Endothelial cell of umbilical vein (primary cell): Measurements from ENCODE around the gene SRGAP1. TPM values are rescaled to one million over a fixed set of nuclear protein-coding genes. Genes with fewer than 3 reads are reported as not detected.

ENCODE experiments used
- BruUV-seq: library from RNA; stranded (reverse); fragments of 400-500 nt; replicated peaks from 2 replicates; lab custom pipeline; 2021; lab: Mats Ljungman, UMichigan
- CTCF ChIA-PET: fragments of 300-600, 350-600 bp; sonication (Branson Sonifier 250); formaldehyde crosslinking; loops from one replicate; lab custom pipeline; 2021; ENCODE audit warnings: antibody characterized with exemption, inconsistent platforms; lab: Charles Lee
- POLR2A ChIA-PET: fragments of 300-600, 350-600 bp; sonication (Branson Sonifier 250); formaldehyde crosslinking; loops from one replicate; lab custom pipeline; 2021; ENCODE audit warnings: antibody characterized with exemption, inconsistent platforms; lab: Charles Lee
- DNase-seq: peaks from one replicate; pipeline ENCODE4 v3.0.0-alpha.2; 2011; ENCODE audit warnings: low read depth, low spot score
- FAIRE-seq: peaks from 2 replicates; lab custom pipeline; 2011; peaks lifted over from hg19 to GRCh38; lab: Jason Lieb, UNC
- H2AFZ ChIP-seq: 2 replicates; pipeline ENCODE4 v1.6.0; 2012; ENCODE audit warnings: low read depth, low read length, control low read depth, inconsistent platforms
- H3K27ac ChIP-seq: 2 replicates; pipeline ENCODE4 v1.5.1; 2011; ENCODE audit warnings: low read depth, mild to moderate bottlenecking, control low read depth, low read length, moderate library complexity; ENCODE audit not compliant: insufficient read depth
- H3K27me3 ChIP-seq, 2 experiments: 2 replicates each; pipeline versions ENCODE4 v1.6.0 to v1.6.1; 2011; ENCODE audit warnings: low read length in 2 of 2, mixed read lengths in 1 of 2; ENCODE audit not compliant: control insufficient read depth in 2 of 2, insufficient read depth in 2 of 2
- H3K36me3 ChIP-seq, 2 experiments: 2 replicates in 1 of 2; 3 replicates in 1 of 2; pipeline ENCODE4 v1.5.1; 2011; ENCODE audit warnings: low read length in 2 of 2, mild to moderate bottlenecking in 1 of 2, moderate library complexity in 1 of 2; ENCODE audit not compliant: control insufficient read depth in 2 of 2, insufficient read depth in 2 of 2; ENCODE audit errors: extremely low read depth in 1 of 2
- H3K4me1 ChIP-seq: 3 replicates; pipeline ENCODE4 v1.5.1; 2011; ENCODE audit warnings: mild to moderate bottlenecking, low read length; ENCODE audit not compliant: control insufficient read depth, insufficient read depth; ENCODE audit errors: extremely low read depth
- H3K4me2 ChIP-seq: 2 replicates; pipeline ENCODE4 v1.6.1; 2011; ENCODE audit warnings: low read length, control low read depth, mixed read lengths; ENCODE audit not compliant: insufficient read depth
- H3K4me3 ChIP-seq, 3 experiments: fragments of 200-600 bp in 1 of 3; sonication (generic), shearing (Covaris generic) in 1 of 3; replicated peaks in 1 of 3; 2 replicates each; pipeline ENCODE4 v1.5.1; 2011 to 2016; ENCODE audit warnings: control low read depth in 3 of 3, low read length in 3 of 3, mild to moderate bottlenecking in 2 of 3, inconsistent platforms in 1 of 3, low read depth in 1 of 3, moderate library complexity in 1 of 3; ENCODE audit not compliant: insufficient read depth in 1 of 3
- H3K79me2 ChIP-seq: 2 replicates; pipeline ENCODE4 v1.6.0; 2012; ENCODE audit warnings: low read length, inconsistent platforms; ENCODE audit not compliant: control insufficient read depth, insufficient read depth
- H3K9ac ChIP-seq: replicated peaks from 2 replicates; pipeline ENCODE3; 2011; ENCODE audit warnings: low read length, control low read depth; ENCODE audit not compliant: insufficient read depth; ENCODE audit errors: extremely low read depth
- H3K9me1 ChIP-seq: replicated peaks from 3 replicates; pipeline ENCODE4 v1.6.0; 2011; ENCODE audit warnings: mild to moderate bottlenecking, low read length; ENCODE audit not compliant: control insufficient read depth, insufficient read depth; ENCODE audit errors: extremely low read depth
- H3K9me3 ChIP-seq: replicated peaks from 2 replicates; pipeline ENCODE4 v1.5.1; 2012; ENCODE audit warnings: low read length, inconsistent platforms; ENCODE audit not compliant: control insufficient read depth, insufficient read depth
- H4K20me1 ChIP-seq: replicated peaks from 2 replicates; pipeline ENCODE3; 2011; ENCODE audit warnings: mild to moderate bottlenecking, low read length; ENCODE audit not compliant: control insufficient read depth, insufficient read depth; ENCODE audit errors: extremely low read depth
- EZH2 ChIP-seq: IDR thresholded peaks from 2 replicates; pipeline ENCODE4 v1.6.1; 2012; ENCODE audit warnings: borderline replicate concordance, low read depth, mild to moderate bottlenecking, moderate library complexity, low read length, inconsistent platforms; ENCODE audit not compliant: severe bottlenecking
- FOS ChIP-seq: IDR thresholded peaks from 2 replicates; pipeline ENCODE4 v1.6.1; 2011; ENCODE audit warnings: mild to moderate bottlenecking, low read length, moderate library complexity, borderline replicate concordance; ENCODE audit not compliant: insufficient read depth
- GATA2 ChIP-seq: IDR thresholded peaks from 2 replicates; pipeline ENCODE4 v1.7.0; 2011; ENCODE audit warnings: low read depth, mild to moderate bottlenecking, moderate library complexity, mixed read lengths, low read length; ENCODE audit not compliant: insufficient read length, insufficient read depth
- JUN ChIP-seq: IDR thresholded peaks from 2 replicates; pipeline ENCODE4 v1.6.1; 2011; ENCODE audit warnings: borderline replicate concordance, low read depth; ENCODE audit not compliant: insufficient read length, insufficient read depth
- MYC ChIP-seq: IDR thresholded peaks from one replicate; pipeline ENCODE4 v1.6.1; 2011; ENCODE audit warnings: mild to moderate bottlenecking, low read depth, low read length
- POLR2A ChIP-seq: IDR thresholded peaks from 2 replicates; pipeline ENCODE4 v1.6.1; 2012; ENCODE audit warnings: low read depth, mild to moderate bottlenecking, control low read depth, low read length
- POLR2AphosphoS5 ChIP-seq: IDR thresholded peaks from 2 replicates; pipeline ENCODE4 v1.6.1; 2012; ENCODE audit warnings: low read depth, mild to moderate bottlenecking, control low read depth, low read length, moderate library complexity; ENCODE audit not compliant: insufficient read depth
- dilution Hi-C: fragments of 300-500 bp; cut with MboI; formaldehyde crosslinking; loops from one replicate; pipeline ENCODE4 v1.15.0; 2019; ENCODE audit warnings: low sequenced_read_pairs; ENCODE audit not compliant: extremely low pct_ligation_motif_present
- intact Hi-C: fragments of 100-400 bp; cut with micrococcal nuclease; formaldehyde crosslinking; loops from one replicate; pipeline ENCODE4 v1.10.0; 2022
- polyA plus RNA-seq, 4 experiments: library from polyadenylated mRNA; depleted of rRNA in 3 of 4; stranded (reverse) in 3 of 4; unstranded in 1 of 4; fragments of >200 nt; gene quantifications; 2 replicates each; pipeline versions ENCODE4 v1.2.1 to v1.2.3, GENCODE V29; 2011 to 2012; ENCODE audit warnings: missing spikeins in 1 of 4
- total RNA-seq: library from RNA; stranded (reverse); gene quantifications from 2 replicates; pipeline ENCODE4 v1.2.3, GENCODE V29; 2021
- TF ChIP-seq, protein P1 (sequence below), 2 donors: IDR thresholded peaks; 1 replicate in 1 of 2; 2 replicates in 1 of 2; pipeline ENCODE4 v1.5.1; 2011; ENCODE audit warnings: low read length in 2 of 2, mild to moderate bottlenecking in 2 of 2, moderate library complexity in 2 of 2, control low read depth in 1 of 2, inconsistent platforms in 1 of 2, low read depth in 1 of 2; ENCODE audit not compliant: insufficient read depth in 1 of 2; ENCODE audit errors: extremely low read depth in 1 of 2
- TF ChIP-seq, protein P2 (sequence below): IDR thresholded peaks from 2 replicates; pipeline ENCODE4 v1.6.1; 2011; ENCODE audit not compliant: insufficient read depth, insufficient read length

Gene SRGAP1
- total and polyA plus RNA-seq, 2 donors (not counting 3 experiments of a cell fraction or from before 2014, with no cell fraction given) = 4.9 to 16.3 TPM

DNA sequence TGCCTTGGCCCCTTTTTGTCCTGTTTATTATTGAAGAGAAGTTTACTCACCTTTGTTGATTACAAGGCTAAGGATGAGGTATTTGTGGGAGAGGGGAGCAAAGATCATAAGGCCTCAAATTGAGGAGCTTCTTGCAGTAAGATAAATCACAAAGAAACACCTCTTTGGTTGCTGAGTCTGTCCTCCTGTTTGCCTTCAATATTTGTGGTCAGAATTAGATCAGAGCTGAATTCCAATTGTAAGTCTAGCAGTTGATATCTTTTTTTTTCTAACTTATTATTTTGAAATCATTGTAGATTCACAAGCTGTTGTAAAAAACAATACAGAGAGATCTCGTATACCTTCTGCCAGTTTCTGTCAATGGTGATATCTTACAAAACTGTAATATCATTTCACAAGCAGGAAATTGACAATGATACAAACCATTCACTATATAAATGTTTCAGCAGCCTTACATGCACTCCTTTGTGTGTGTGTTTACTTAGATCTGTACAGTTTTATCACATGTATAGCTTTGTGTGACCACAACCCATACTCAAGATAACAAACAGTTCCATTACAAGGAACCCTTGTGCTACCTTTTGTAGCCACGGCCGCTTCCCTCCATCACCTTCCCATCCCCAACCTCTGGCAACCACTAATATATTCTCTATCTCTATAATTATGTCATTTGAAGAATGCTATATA lies 280.2 kb downstream of the SRGAP1 start:
- no peaks in the 10 kb centered on the region for H3K79me2 ChIP-seq
- CTCF ChIA-PET = no interaction called here
- H3K27me3 ChIP-seq = no peaks in the 10 kb centered on the region
- intact Hi-C loops (no loop called here), dilution Hi-C loops (no loop called here)
- H3K9me3 ChIP-seq = no peaks in the 10 kb centered on the region
- no TSS peak for BruUV-seq
- no peak overlapping the region for H3K4me3 ChIP-seq
- no peaks in the 10 kb centered on the region for H3K4me1 ChIP-seq
- no peak overlapping the region for H3K9ac ChIP-seq
- no peaks in the 10 kb centered on the region for H4K20me1 ChIP-seq
- no peak overlapping the region for H2AFZ ChIP-seq
- no peak for TF ChIP-seq MYC
- no peak for TF ChIP-seq POLR2AphosphoS5
- TF ChIP-seq FOS = no peak
- no peak for TF ChIP-seq JUN
- no peak overlapping the region for H3K27ac ChIP-seq
- peaks cover 0 to 2% of the 10 kb centered on the region in 2 experiments for H3K36me3 ChIP-seq
- H3K4me2 ChIP-seq = no peak overlapping the region
- FAIRE-seq (no peak), DNase-seq (no peak)
- POLR2A ChIA-PET = no interaction called here
- H3K9me1 ChIP-seq = peaks cover 2% of the 10 kb centered on the region

DNA sequence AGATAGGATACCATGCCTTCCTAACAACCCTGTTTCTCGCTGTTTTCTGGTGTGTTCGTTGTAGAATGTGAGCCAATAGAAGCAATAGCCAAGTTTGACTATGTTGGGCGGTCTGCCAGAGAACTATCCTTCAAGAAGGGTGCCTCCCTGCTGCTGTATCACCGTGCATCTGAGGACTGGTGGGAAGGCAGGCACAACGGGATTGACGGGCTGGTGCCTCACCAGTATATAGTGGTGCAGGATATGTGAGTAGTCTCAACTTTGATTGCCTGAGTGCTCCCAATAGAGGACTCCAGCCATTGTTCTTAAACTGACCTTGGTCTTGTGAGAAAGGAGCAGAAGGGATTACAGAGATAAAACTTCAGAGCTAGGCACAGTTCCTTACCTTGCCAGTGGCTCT lies 281.4 kb downstream of the SRGAP1 start:
- CTCF ChIA-PET = no interaction called here
- dilution Hi-C loops = no loop called here
- H4K20me1 ChIP-seq = no peaks in the 10 kb centered on the region

More for the DNA sequence above, 281.4 kb downstream of the SRGAP1 start:
- no peak for DNase-seq
- Histone ChIP-seq H3K4me2 (no peak overlapping the region), H3K9ac (no peak overlapping the region), H3K36me3 (peaks cover 0 to 4% of the 10 kb centered on the region in 2 experiments), H3K4me1 (no peaks in the 10 kb centered on the region), H3K27ac (no peak overlapping the region), H3K79me2 (no peaks in the 10 kb centered on the region), H3K9me1 (peaks cover 2% of the 10 kb centered on the region), H3K9me3 (no peaks in the 10 kb centered on the region), H3K4me3 (no peak overlapping the region), H2AFZ (no peak overlapping the region), H3K27me3 (no peaks in the 10 kb centered on the region)
- FAIRE-seq = no peak
- BruUV-seq = no TSS peak
- intact Hi-C loops = no loop called here
- TF ChIP-seq, protein P1, sequence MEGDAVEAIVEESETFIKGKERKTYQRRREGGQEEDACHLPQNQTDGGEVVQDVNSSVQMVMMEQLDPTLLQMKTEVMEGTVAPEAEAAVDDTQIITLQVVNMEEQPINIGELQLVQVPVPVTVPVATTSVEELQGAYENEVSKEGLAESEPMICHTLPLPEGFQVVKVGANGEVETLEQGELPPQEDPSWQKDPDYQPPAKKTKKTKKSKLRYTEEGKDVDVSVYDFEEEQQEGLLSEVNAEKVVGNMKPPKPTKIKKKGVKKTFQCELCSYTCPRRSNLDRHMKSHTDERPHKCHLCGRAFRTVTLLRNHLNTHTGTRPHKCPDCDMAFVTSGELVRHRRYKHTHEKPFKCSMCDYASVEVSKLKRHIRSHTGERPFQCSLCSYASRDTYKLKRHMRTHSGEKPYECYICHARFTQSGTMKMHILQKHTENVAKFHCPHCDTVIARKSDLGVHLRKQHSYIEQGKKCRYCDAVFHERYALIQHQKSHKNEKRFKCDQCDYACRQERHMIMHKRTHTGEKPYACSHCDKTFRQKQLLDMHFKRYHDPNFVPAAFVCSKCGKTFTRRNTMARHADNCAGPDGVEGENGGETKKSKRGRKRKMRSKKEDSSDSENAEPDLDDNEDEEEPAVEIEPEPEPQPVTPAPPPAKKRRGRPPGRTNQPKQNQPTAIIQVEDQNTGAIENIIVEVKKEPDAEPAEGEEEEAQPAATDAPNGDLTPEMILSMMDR (IDR thresholded peaks at IDR 0.05; ENCODE audit: extremely low read depth in 1 of 2, insufficient read depth in 1 of 2, low read depth in 1 of 2, low read length in 2 of 2) = no peak
- TF ChIP-seq POLR2AphosphoS5 = no peak
- TF ChIP-seq EZH2 = no peak
- no peak for TF ChIP-seq GATA2
- no peak for TF ChIP-seq FOS
- no peak for TF ChIP-seq JUN
- TF ChIP-seq, protein P2, sequence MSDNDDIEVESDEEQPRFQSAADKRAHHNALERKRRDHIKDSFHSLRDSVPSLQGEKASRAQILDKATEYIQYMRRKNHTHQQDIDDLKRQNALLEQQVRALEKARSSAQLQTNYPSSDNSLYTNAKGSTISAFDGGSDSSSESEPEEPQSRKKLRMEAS = no peak
- TF ChIP-seq POLR2A = no peak
- no peak for TF ChIP-seq MYC
- POLR2A ChIA-PET = no interaction called here
